Measurements from ENCODE around the gene GRAP2. TPM values are rescaled to one million over a fixed set of nuclear protein-coding genes. Genes with fewer than 3 reads are reported as not detected.
A peak's percentile ranks its signal among the peaks of the same experiment; 100 is the strongest.

GRAP2 gene
- total and polyA plus RNA-seq, 7 experiments from 2014 or later, result 55.2 to 156 (median 128) TPM

DNA sequence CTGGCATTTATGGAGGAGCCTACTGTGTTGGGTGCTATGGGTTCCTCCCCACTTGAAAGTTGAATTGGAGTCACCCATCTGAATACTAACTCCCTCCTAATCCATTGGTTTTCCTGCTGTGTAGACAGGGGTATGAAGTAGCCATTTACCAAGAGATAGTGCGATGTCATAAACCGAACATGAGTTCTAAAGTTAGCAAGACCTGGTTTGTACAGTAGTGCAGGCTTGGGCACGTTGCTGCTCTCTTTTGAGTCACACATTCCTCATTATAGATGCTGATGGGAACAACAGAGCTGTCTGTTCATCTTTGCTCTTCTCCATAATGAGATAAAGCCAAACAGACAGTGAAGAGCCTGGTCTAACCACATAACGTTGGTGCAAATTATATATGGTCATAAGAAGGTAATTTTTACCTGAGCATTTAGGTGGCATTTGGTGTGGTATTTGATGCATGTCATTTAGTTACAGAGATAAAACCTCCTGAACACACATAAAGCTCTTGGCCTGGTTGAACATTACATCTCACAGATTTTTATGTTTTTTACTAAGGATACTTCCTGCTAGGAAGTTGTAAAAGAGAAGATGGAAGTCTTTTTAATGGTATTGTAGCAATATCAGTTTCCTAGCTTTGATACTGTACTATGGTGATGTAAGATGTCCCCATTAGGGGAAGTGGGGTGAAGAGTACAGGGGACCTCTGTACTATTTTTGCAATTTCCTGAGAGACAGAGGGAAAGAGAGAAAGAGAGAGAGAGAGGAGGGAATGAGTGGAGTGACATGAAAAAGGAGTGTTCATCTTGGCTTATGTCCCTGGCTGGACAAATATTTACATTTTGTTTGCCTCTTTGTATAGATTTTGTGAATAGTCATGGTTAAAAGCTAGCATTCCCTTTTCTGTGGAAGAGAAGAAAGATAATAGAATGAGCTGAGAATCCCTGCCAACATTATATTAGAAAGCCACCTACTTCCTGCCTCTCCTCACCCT is 27.9 kb downstream of the GRAP2 start:
- intact Hi-C loops (cut with micrococcal nuclease), result no loop called here
- Histone ChIP-seq H3K4me3 (ENCODE audit: low read length) (peak overlapping the region; percentile 68), H3K4me1 (ENCODE audit: control insufficient read depth in 2 of 2, insufficient read depth in 2 of 2, low read length in 2 of 2) (peaks cover 90 to 94% of the 10 kb centered on the region in 2 donors), H3K27me3 (ENCODE audit: control insufficient read depth in 2 of 2, insufficient read depth in 2 of 2, low read length in 2 of 2) (no peaks in the 10 kb centered on the region), H3K27ac (ENCODE audit: low read depth, low read length) (peak overlapping the region; percentile 78), H3K36me3 (ENCODE audit: control insufficient read depth in 2 of 3, insufficient read depth in 3 of 3, low read length in 3 of 3) (no peaks in the 10 kb centered on the region), H3K9me3 (ENCODE audit: control insufficient read depth in 2 of 3, low read length in 3 of 3) (no peaks in the 10 kb centered on the region)
- Mint-ChIP-seq H3K36me3 (peaks cover 5 to 38% (median 16%) of the 10 kb centered on the region in 5 donors), H3K4me3 (no peak overlapping the region), H3K4me1 (peaks cover 37 to 48% (median 40%) of the 10 kb centered on the region in 7 donors), H3K27me3 (no peaks in the 10 kb centered on the region), H3K27ac (no peak overlapping the region), H3K9me3 (no peaks in the 10 kb centered on the region)
- DNase-seq, result no peak
- POLR2A ChIA-PET, result interaction anchor here (0.6 to 11.4 kb wide), 9 partner anchors 8 to 70 kb away, joined by 3 to 350 read pairs (median 5); no protein-coding TSS in a partner anchor
- CTCF ChIA-PET, result interaction anchor here (0.6 to 1.5 kb wide), 5 partner anchors 10 to 510 kb away, joined by 3 to 4 read pairs (median 3); no protein-coding TSS in a partner anchor
- no peak for ATAC-seq

- H3K4me3 ChIP-seq (ENCODE audit: low read length), result peak overlapping the region; percentile 12
- ChIA-PET POLR2A (interaction anchor here (0.9 to 11.4 kb wide), 2 partner anchors 20 to 32 kb away, joined by 4 to 350 read pairs; no protein-coding TSS in a partner anchor), CTCF (no interaction called here)
- no peak overlapping the region for H3K27ac Mint-ChIP-seq
- peaks cover 34 to 46% (median 41%) of the 10 kb centered on the region in 7 donors for H3K4me1 Mint-ChIP-seq
- H3K27ac ChIP-seq (ENCODE audit: low read depth, low read length), result peak overlapping the region; percentile 79
- H3K36me3 Mint-ChIP-seq, result peaks cover 5 to 35% (median 13%) of the 10 kb centered on the region in 5 donors
- H3K9me3 Mint-ChIP-seq, result no peaks in the 10 kb centered on the region
- H3K9me3 ChIP-seq (ENCODE audit: control insufficient read depth in 2 of 3, low read length in 3 of 3), result no peaks in the 10 kb centered on the region
- DNase-seq (no peak), ATAC-seq (no peak)
- peaks cover 90 to 94% of the 10 kb centered on the region in 2 donors for H3K4me1 ChIP-seq (ENCODE audit: control insufficient read depth in 2 of 2, insufficient read depth in 2 of 2, low read length in 2 of 2)
- intact Hi-C loops (cut with micrococcal nuclease), result loop anchor here (1.0 to 5.0 kb wide), 3 partner anchors 9 to 159 kb away; no protein-coding TSS in a partner anchor
- H3K36me3 ChIP-seq (ENCODE audit: control insufficient read depth in 2 of 3, insufficient read depth in 3 of 3, low read length in 3 of 3), result no peaks in the 10 kb centered on the region
- H3K27me3 Mint-ChIP-seq, result no peaks in the 10 kb centered on the region
- no peaks in the 10 kb centered on the region for H3K27me3 ChIP-seq (ENCODE audit: control insufficient read depth in 2 of 2, insufficient read depth in 2 of 2, low read length in 2 of 2)
- H3K4me3 Mint-ChIP-seq, result no peak overlapping the region
Measured at GRCh38 chr22:39931251-39931650, 30.4 kb downstream of the GRAP2 start.

DNA sequence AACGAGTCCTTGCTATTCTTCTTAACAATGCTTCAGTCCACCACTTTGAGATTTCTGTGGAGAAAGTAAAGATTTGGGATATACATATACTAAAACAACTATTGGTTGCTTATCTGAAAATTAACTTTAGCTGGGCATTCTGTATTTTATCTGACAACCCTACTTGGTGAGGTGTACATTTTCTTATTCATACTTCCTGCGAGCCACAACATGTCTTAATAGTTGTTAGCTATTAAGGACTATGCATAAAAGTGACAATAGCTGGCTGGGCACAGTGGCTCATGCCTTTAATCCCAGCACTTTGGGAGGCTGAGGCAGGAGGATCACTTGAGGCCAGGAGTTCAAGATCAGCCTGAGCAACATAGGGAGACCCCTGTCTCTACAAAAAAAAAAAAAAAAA is 31.3 kb downstream of the GRAP2 start:
- Mint-ChIP-seq H3K36me3 (peaks cover 5 to 37% (median 9%) of the 10 kb centered on the region in 5 donors), H3K27ac (peak overlapping the region in 2 of 9 donors; percentile 67 to 80), H3K4me1 (peaks cover 41 to 51% (median 46%) of the 10 kb centered on the region in 7 donors), H3K4me3 (peak overlapping the region in 2 of 10 donors; percentile 58 to 68), H3K27me3 (no peaks in the 10 kb centered on the region), H3K9me3 (peaks cover 0 to 1% (median 0%) of the 10 kb centered on the region in 11 donors)
- DNase-seq, result no peak
- ATAC-seq, result no peak
- no peaks in the 10 kb centered on the region for H3K27me3 ChIP-seq (ENCODE audit: control insufficient read depth in 2 of 2, insufficient read depth in 2 of 2, low read length in 2 of 2)
- H3K27ac ChIP-seq (ENCODE audit: low read depth, low read length), result peak overlapping the region; percentile 79
- H3K4me1 ChIP-seq (ENCODE audit: control insufficient read depth in 2 of 2, insufficient read depth in 2 of 2, low read length in 2 of 2), result peaks cover 96 to 97% of the 10 kb centered on the region in 2 donors
- H3K4me3 ChIP-seq (ENCODE audit: low read length), result no peak overlapping the region
- CTCF ChIA-PET, result interaction anchor here (0.9 to 1.7 kb wide), 5 partner anchors 8 to 33 kb away, joined by 3 to 9 read pairs (median 6); no protein-coding TSS in a partner anchor
- H3K36me3 ChIP-seq (ENCODE audit: control insufficient read depth in 2 of 3, insufficient read depth in 3 of 3, low read length in 3 of 3), result no peaks in the 10 kb centered on the region
- no peaks in the 10 kb centered on the region for H3K9me3 ChIP-seq (ENCODE audit: control insufficient read depth in 2 of 3, low read length in 3 of 3)
- intact Hi-C loops (cut with micrococcal nuclease), result loop anchor here in 1 of 2 donors (5.0 kb wide), 1 partner anchor 160 kb away; no protein-coding TSS in a partner anchor
- POLR2A ChIA-PET, result interaction anchor here (0.6 to 4.4 kb wide), 11 partner anchors 10 to 32 kb away, joined by 3 to 64 read pairs (median 13); partner anchors contain the start of gene GRAP2

GRCh38 chr22:39932918-39933649 is 32.2 kb downstream of the GRAP2 start:
- Mint-ChIP-seq H3K27ac (peak overlapping the region in 6 of 9 donors; percentile 81 to 99 (median 97)), H3K4me1 (peaks cover 50 to 55% (median 55%) of the 10 kb centered on the region in 7 donors), H3K9me3 (peaks cover 0 to 1% (median 0%) of the 10 kb centered on the region in 11 donors), H3K4me3 (peak overlapping the region; percentile 53 to 98 (median 80)), H3K36me3 (peaks cover 0 to 28% (median 2%) of the 10 kb centered on the region in 5 donors), H3K27me3 (no peaks in the 10 kb centered on the region)
- Histone ChIP-seq H3K4me3 (ENCODE audit: low read length) (peak overlapping the region; percentile 22), H3K4me1 (ENCODE audit: control insufficient read depth in 2 of 2, insufficient read depth in 2 of 2, low read length in 2 of 2) (peaks cover 95 to 96% of the 10 kb centered on the region in 2 donors), H3K36me3 (ENCODE audit: control insufficient read depth in 2 of 3, insufficient read depth in 3 of 3, low read length in 3 of 3) (no peaks in the 10 kb centered on the region), H3K9me3 (ENCODE audit: control insufficient read depth in 2 of 3, low read length in 3 of 3) (no peaks in the 10 kb centered on the region), H3K27me3 (ENCODE audit: control insufficient read depth in 2 of 2, insufficient read depth in 2 of 2, low read length in 2 of 2) (no peaks in the 10 kb centered on the region), H3K27ac (ENCODE audit: low read depth, low read length) (peak overlapping the region; percentile 79)
- ATAC-seq (peak; percentile 71), DNase-seq (peak in 5 of 9 donors; percentile 40 to 56 (median 52))
- ChIA-PET POLR2A (interaction anchor here (0.6 to 4.4 kb wide), 17 partner anchors 10 to 1684 kb away, joined by 3 to 64 read pairs (median 5); partner anchors contain the start of gene GRAP2), CTCF (interaction anchor here (0.7 to 1.7 kb wide), 13 partner anchors 9 to 127 kb away, joined by 3 to 9 read pairs (median 3); no protein-coding TSS in a partner anchor)
- intact Hi-C loops (cut with micrococcal nuclease), result loop anchor here (1.0 to 5.0 kb wide), 3 partner anchors 12 to 161 kb away; partner anchors contain the start of gene GRAP2 (in 1 of the 2)

DNA sequence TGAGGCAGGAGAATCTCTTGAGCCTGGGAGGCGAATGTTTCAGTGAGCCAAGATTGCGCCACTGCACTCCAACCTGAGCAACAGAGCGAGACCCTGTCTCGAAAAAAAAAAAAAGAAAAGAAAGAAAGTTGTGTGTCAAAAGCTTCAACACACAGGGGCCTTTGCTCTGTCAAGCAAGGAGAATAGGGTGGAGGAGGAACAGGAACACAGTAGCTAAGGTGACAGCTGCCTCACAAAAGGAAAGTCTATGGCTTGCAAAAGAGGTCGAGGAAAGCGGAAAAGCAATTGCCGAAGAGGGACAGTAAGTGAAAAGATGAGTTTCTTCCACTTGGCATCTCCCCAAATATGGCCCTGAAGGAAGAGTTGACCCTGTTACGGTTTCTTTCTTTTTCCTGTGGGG is 32.9 kb downstream of the GRAP2 start:
- H3K27me3 ChIP-seq (ENCODE audit: control insufficient read depth in 2 of 2, insufficient read depth in 2 of 2, low read length in 2 of 2), result no peaks in the 10 kb centered on the region
- Mint-ChIP-seq H3K4me3 (peak overlapping the region; percentile 53 to 98 (median 80)), H3K36me3 (peaks cover 0 to 22% (median 0%) of the 10 kb centered on the region in 5 donors), H3K9me3 (peaks cover 0 to 1% (median 0%) of the 10 kb centered on the region in 11 donors), H3K27me3 (no peaks in the 10 kb centered on the region), H3K27ac (peak overlapping the region in 6 of 9 donors; percentile 81 to 99 (median 97)), H3K4me1 (peaks cover 49 to 62% (median 61%) of the 10 kb centered on the region in 7 donors)
- ATAC-seq, result no peak
- H3K4me1 ChIP-seq (ENCODE audit: control insufficient read depth in 2 of 2, insufficient read depth in 2 of 2, low read length in 2 of 2), result peaks cover 95 to 97% of the 10 kb centered on the region in 2 donors
- peak overlapping the region; percentile 30 for H3K4me3 ChIP-seq (ENCODE audit: low read length)
- ChIA-PET POLR2A (interaction anchor here (0.6 to 4.4 kb wide), 14 partner anchors 8 to 399 kb away, joined by 3 to 64 read pairs (median 10); partner anchors contain the start of gene GRAP2), CTCF (interaction anchor here (0.6 to 1.7 kb wide), 14 partner anchors 10 to 1355 kb away, joined by 3 to 9 read pairs (median 3); no protein-coding TSS in a partner anchor)
- H3K27ac ChIP-seq (ENCODE audit: low read depth, low read length), result peak overlapping the region; percentile 79
- intact Hi-C loops (cut with micrococcal nuclease), result loop anchor here (1.0 to 5.0 kb wide), 4 partner anchors 7 to 161 kb away; partner anchors contain the start of gene GRAP2 (in 1 of the 2)
- peak in 3 of 9 donors; percentile 34 to 44 (median 40) for DNase-seq
- H3K36me3 ChIP-seq (ENCODE audit: control insufficient read depth in 2 of 3, insufficient read depth in 3 of 3, low read length in 3 of 3), result no peaks in the 10 kb centered on the region
- H3K9me3 ChIP-seq (ENCODE audit: control insufficient read depth in 2 of 3, low read length in 3 of 3), result no peaks in the 10 kb centered on the region

Data from naive thymus-derived CD4-positive, alpha-beta T cell (primary cell).